Loucy (cell line): ENCODE measurements around the gene NCF4.

Source experiments
- H2AFZ ChIP-seq: fragments of 200-600 bp; sonication (generic); 2 replicates; pipeline ENCODE4 v1.6.0; 2016; ENCODE audit warnings: antibody characterized with exemption, mild to moderate bottlenecking, low read length, moderate library complexity
- H3F3A ChIP-seq: fragments of 200-600 bp; 2 replicates; pipeline ENCODE4 v1.6.0; 2016; ENCODE audit warnings: antibody characterized with exemption, low read depth, mild to moderate bottlenecking
- H3K27me3 ChIP-seq: fragments of 200-600 bp; sonication (generic); 2 replicates; pipeline ENCODE4 v1.6.1; 2014; ENCODE audit warnings: low read length, mild to moderate bottlenecking; ENCODE audit not compliant: insufficient read depth, poor library complexity, severe bottlenecking
- H3K36me3 ChIP-seq: fragments of 200-600 bp; sonication (generic); 2 replicates; pipeline ENCODE4 v1.6.1; 2016; ENCODE audit warnings: low read length; ENCODE audit not compliant: insufficient read depth
- H3K4me1 ChIP-seq: fragments of 200-600 bp; sonication (generic); 2 replicates; pipeline ENCODE4 v1.5.1; 2014; ENCODE audit warnings: low read length, mild to moderate bottlenecking; ENCODE audit not compliant: insufficient read depth, poor library complexity, severe bottlenecking
- H3K4me2 ChIP-seq: fragments of 200-600 bp; sonication (generic); 2 replicates; pipeline ENCODE4 v1.6.0; 2014; ENCODE audit warnings: antibody characterized with exemption, low read length, low read depth, mild to moderate bottlenecking; ENCODE audit not compliant: poor library complexity, severe bottlenecking
- H3K4me3 ChIP-seq: fragments of 200-600 bp; sonication (generic); 2 replicates; pipeline ENCODE4 v1.5.1; 2014; ENCODE audit warnings: low read length, mild to moderate bottlenecking, mixed read lengths; ENCODE audit not compliant: poor library complexity, severe bottlenecking
- H3K79me2 ChIP-seq: fragments of 200-600 bp; sonication (generic); 2 replicates; pipeline ENCODE4 v1.6.1; 2014; ENCODE audit warnings: low read length; ENCODE audit not compliant: insufficient read depth
- H3K9ac ChIP-seq: fragments of 200-600 bp; sonication (generic); 2 replicates; pipeline ENCODE4 v1.6.0; 2014; ENCODE audit warnings: mild to moderate bottlenecking, low read depth, low read length, moderate library complexity; ENCODE audit not compliant: poor library complexity, severe bottlenecking
- H3K9me2 ChIP-seq: fragments of 200-600 bp; sonication (generic); replicated peaks from 2 replicates; pipeline ENCODE4 v1.6.1; 2016; ENCODE audit warnings: low read depth, low read length, mixed read lengths
- H3K9me3 ChIP-seq: fragments of 200-600 bp; sonication (generic); 2 replicates; pipeline ENCODE4 v1.6.1; 2014; ENCODE audit warnings: mild to moderate bottlenecking, antibody characterized with exemption, low read length, low read depth; ENCODE audit not compliant: insufficient read depth
- H4K20me1 ChIP-seq: fragments of 200-600 bp; sonication (generic); 2 replicates; pipeline ENCODE4 v1.6.0; 2014; ENCODE audit warnings: antibody characterized with exemption, low read length, mild to moderate bottlenecking; ENCODE audit not compliant: insufficient read depth, poor library complexity, severe bottlenecking
- CTCF ChIP-seq: fragments of 200-600 bp; sonication (generic); conservative IDR thresholded peaks from 2 replicates; pipeline ENCODE4 v1.5.1; 2014; ENCODE audit warnings: mild to moderate bottlenecking, antibody characterized with exemption, low read length
- EZH2phosphoT487 ChIP-seq: fragments of 200-600 bp; IDR thresholded peaks from 2 replicates; pipeline ENCODE4 v1.6.1; 2018; ENCODE audit warnings: antibody characterized with exemption, mild to moderate bottlenecking, moderate library complexity, borderline replicate concordance

NCF4 gene

GRCh38 chr22:36913427-36914389 lies 52.9 kb downstream of the NCF4 start, which contains the start of gene CSF2RB:
Gene CSF2RB, plus strand, starts transcription at chr22:36913628. Its CDS starts 8,580 bp downstream, at chr22:36922208.
- Histone ChIP-seq H3K9ac (no peak within 1 kb of the TSS), H3K4me1 (no peaks in the 10 kb centered on the region), H3K79me2 (no peaks in the 10 kb centered on the region), H3K36me3 (no peaks in the 10 kb centered on the region), H3K4me2 (no peak within 1 kb of the TSS), H4K20me1 (no peaks in the 10 kb centered on the region), H3F3A (no peaks in the 10 kb centered on the region), H3K27me3 (no peaks in the 10 kb centered on the region), H3K9me3 (no peaks in the 10 kb centered on the region), H3K4me3 (no peak within 1 kb of the TSS), H2AFZ (no peak within 1 kb of the TSS), H3K9me2 (no peaks in the 10 kb centered on the region)
- TF ChIP-seq EZH2phosphoT487 (no peak), CTCF (no peak)

GRCh38 chr22:36914390-36914752 lies 53.6 kb downstream of the NCF4 start:
- TF ChIP-seq CTCF (no peak), EZH2phosphoT487 (no peak)
- H3K4me3 ChIP-seq = no peak overlapping the region
- no peak overlapping the region for H2AFZ ChIP-seq
- H3K4me2 ChIP-seq = no peak overlapping the region
- no peaks in the 10 kb centered on the region for H3K9me3 ChIP-seq
- no peaks in the 10 kb centered on the region for H3K9me2 ChIP-seq
- no peaks in the 10 kb centered on the region for H3K36me3 ChIP-seq
- no peak overlapping the region for H3K9ac ChIP-seq
- no peaks in the 10 kb centered on the region for H3K27me3 ChIP-seq
- no peaks in the 10 kb centered on the region for H3K4me1 ChIP-seq
- no peaks in the 10 kb centered on the region for H4K20me1 ChIP-seq
- no peaks in the 10 kb centered on the region for H3K79me2 ChIP-seq
- H3F3A ChIP-seq = no peaks in the 10 kb centered on the region

- H3F3A ChIP-seq = no peaks in the 10 kb centered on the region
- no peak for TF ChIP-seq CTCF
- no peak for TF ChIP-seq EZH2phosphoT487
- H3K9me3 ChIP-seq = no peaks in the 10 kb centered on the region
- H3K9ac ChIP-seq = no peak overlapping the region
- no peak overlapping the region for H3K4me3 ChIP-seq
- H3K4me1 ChIP-seq = no peaks in the 10 kb centered on the region
- no peaks in the 10 kb centered on the region for H3K79me2 ChIP-seq
- H3K9me2 ChIP-seq = no peaks in the 10 kb centered on the region
- H3K36me3 ChIP-seq = no peaks in the 10 kb centered on the region
- no peak overlapping the region for H3K4me2 ChIP-seq
- no peaks in the 10 kb centered on the region for H4K20me1 ChIP-seq
- no peaks in the 10 kb centered on the region for H3K27me3 ChIP-seq
- no peak overlapping the region for H2AFZ ChIP-seq
Observed at GRCh38 chr22:36916034-36916433, 55.2 kb downstream of the NCF4 start.
